ENCODE results near the gene DPH6.

DPH6 gene

GRCh38 chr15:35484231-35484945 is 61.6 kb downstream of the DPH6 start:
- Mint-ChIP-seq H3K9me3 (ENCODE audit: low read depth) (peaks cover 21% of the 10 kb centered on the region), H3K4me3 (no peak overlapping the region), H3K27ac (no peak overlapping the region), H3K36me3 (peaks cover 48% of the 10 kb centered on the region), H3K4me1 (ENCODE audit: low read depth) (no peaks in the 10 kb centered on the region), H3K27me3 (no peaks in the 10 kb centered on the region)

DNA sequence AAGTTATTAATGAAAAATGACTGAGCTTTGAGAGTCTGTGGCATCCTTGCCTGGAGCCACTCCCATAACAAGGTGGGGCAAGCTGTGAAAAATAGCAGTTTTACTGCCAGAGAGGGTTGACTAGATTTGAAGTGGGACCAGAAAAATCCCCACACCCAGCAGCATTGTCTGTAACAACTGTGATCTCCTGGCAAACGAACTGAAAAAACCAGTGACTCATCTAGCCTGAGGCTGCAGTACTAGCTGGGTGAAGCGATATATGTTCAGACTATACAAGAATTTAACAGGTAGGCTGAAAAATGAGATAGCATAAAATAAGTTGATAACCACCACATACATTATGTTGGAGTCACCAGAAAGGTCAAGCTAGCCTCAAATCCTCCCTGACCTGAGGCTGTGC is 64.0 kb downstream of the DPH6 start:
- peaks cover 26% of the 10 kb centered on the region for H3K36me3 Mint-ChIP-seq
- H3K27me3 Mint-ChIP-seq: no peaks in the 10 kb centered on the region
- H3K4me1 Mint-ChIP-seq (ENCODE audit: low read depth): no peaks in the 10 kb centered on the region
- no peak overlapping the region for H3K4me3 Mint-ChIP-seq
- H3K27ac Mint-ChIP-seq: no peak overlapping the region
- H3K9me3 Mint-ChIP-seq (ENCODE audit: low read depth): peaks cover 7% of the 10 kb centered on the region

DNA sequence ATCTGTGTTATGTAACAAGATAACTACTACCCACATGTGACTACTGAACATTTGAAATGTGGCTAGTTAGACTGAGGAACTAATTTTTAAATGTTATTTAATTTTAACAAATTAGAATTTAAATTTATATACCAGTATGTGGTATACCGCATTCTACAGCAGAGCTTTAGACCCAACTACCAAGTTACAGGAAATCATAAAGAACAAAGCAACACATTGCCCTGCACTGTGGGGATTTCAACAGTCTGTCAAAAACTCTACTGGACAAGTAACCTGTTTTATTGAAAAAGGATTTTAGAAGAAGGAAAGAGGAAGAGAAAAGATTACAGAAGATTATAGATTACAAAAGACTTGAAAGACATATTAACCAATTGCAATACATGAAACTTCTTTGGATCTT is 64.9 kb downstream of the DPH6 start:
- no peaks in the 10 kb centered on the region for H3K27me3 Mint-ChIP-seq
- H3K27ac Mint-ChIP-seq: no peak overlapping the region
- no peaks in the 10 kb centered on the region for H3K4me1 Mint-ChIP-seq (ENCODE audit: low read depth)
- peaks cover 20% of the 10 kb centered on the region for H3K36me3 Mint-ChIP-seq
- no peak overlapping the region for H3K4me3 Mint-ChIP-seq
- peaks cover under 1% of the 10 kb centered on the region for H3K9me3 Mint-ChIP-seq (ENCODE audit: low read depth)

- Mint-ChIP-seq H3K9me3 (ENCODE audit: low read depth) (no peaks in the 10 kb centered on the region), H3K27ac (no peak overlapping the region), H3K4me3 (no peak overlapping the region), H3K27me3 (no peaks in the 10 kb centered on the region), H3K36me3 (peaks cover 7% of the 10 kb centered on the region), H3K4me1 (ENCODE audit: low read depth) (no peaks in the 10 kb centered on the region)
These were observed 66.5 kb downstream of the DPH6 start for GRCh38 chr15:35479423-35479822.

- Mint-ChIP-seq H3K4me3 (no peak overlapping the region), H3K27ac (no peak overlapping the region), H3K27me3 (no peaks in the 10 kb centered on the region), H3K9me3 (ENCODE audit: low read depth) (no peaks in the 10 kb centered on the region), H3K36me3 (no peaks in the 10 kb centered on the region), H3K4me1 (ENCODE audit: low read depth) (no peaks in the 10 kb centered on the region)
These were observed 68.4 kb downstream of the DPH6 start for GRCh38 chr15:35477312-35478262.

DNA sequence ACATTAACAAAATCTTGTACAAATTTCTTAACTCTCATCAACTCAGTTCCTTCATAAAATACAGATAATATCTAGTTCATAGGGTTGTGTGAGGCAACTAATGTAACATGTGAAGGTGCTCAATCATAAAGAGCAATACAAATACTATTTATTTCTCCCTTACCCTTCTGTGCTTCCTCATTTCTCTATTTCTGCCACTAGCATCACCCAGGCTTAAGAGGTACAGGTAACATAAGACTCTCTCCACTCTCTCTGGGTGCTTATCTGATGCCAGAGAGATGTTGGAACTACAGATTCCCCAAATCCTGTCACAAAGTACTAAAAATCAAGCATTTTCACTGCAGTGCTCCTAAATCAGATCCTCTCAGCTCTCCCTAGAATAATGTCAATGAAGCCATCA is 74.9 kb downstream of the DPH6 start:
- Mint-ChIP-seq H3K36me3 (peaks cover 14% of the 10 kb centered on the region), H3K4me3 (no peak overlapping the region), H3K27me3 (no peaks in the 10 kb centered on the region), H3K4me1 (ENCODE audit: low read depth) (no peaks in the 10 kb centered on the region), H3K9me3 (ENCODE audit: low read depth) (no peaks in the 10 kb centered on the region), H3K27ac (no peak overlapping the region)

- peaks cover 14% of the 10 kb centered on the region for H3K36me3 Mint-ChIP-seq
These were observed 75.5 kb downstream of the DPH6 start for GRCh38 chr15:35470441-35470840.

DNA sequence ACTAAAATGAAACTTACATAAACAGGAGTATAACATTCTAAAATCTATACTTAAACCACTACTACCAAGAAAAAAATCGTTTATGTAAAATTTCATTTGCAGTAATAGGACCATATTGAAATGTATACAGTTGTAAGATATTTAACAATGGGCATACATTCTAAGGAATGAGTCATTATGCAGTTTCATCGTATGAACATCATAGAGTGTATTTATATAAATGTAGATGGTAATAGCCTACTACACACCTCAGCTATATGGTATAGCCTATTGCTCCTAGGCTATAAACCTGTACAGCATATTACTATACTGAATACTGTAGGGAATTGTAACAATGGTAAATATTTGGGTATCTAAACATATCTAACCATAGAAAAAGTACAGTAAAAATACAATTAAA is 79.5 kb downstream of the DPH6 start:
- Mint-ChIP-seq H3K27ac (no peak overlapping the region), H3K4me3 (no peak overlapping the region), H3K27me3 (no peaks in the 10 kb centered on the region), H3K9me3 (ENCODE audit: low read depth) (no peaks in the 10 kb centered on the region), H3K4me1 (ENCODE audit: low read depth) (no peaks in the 10 kb centered on the region), H3K36me3 (peaks cover 19% of the 10 kb centered on the region)

More at GRCh38 chr15:35470441-35470840, 75.5 kb downstream of the DPH6 start:
- no peak overlapping the region for H3K4me3 Mint-ChIP-seq
- no peaks in the 10 kb centered on the region for H3K4me1 Mint-ChIP-seq (ENCODE audit: low read depth)
- no peaks in the 10 kb centered on the region for H3K9me3 Mint-ChIP-seq (ENCODE audit: low read depth)
- no peak overlapping the region for H3K27ac Mint-ChIP-seq
- H3K27me3 Mint-ChIP-seq: no peaks in the 10 kb centered on the region

DNA sequence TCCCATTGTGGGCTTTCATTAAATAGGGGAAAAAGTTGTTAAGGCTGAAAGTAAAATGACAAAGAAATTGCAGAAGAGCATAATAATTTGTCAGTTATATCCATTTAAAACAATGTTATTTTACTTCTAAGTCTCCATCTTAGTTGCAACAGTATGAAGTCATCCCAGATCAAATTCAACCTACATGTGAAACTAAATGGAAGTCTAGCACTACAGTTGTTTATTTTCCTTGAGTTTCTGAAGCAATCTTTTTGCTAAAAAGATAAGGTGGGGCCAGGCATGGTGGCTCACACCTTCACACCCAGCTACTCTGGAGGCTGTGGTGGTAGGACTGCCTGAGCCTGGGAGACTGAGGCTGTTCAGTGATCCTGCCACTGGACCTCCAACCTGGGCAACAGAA is 80.2 kb downstream of the DPH6 start:
- Mint-ChIP-seq H3K27ac (no peak overlapping the region), H3K36me3 (peaks cover 19% of the 10 kb centered on the region), H3K9me3 (ENCODE audit: low read depth) (no peaks in the 10 kb centered on the region), H3K4me1 (ENCODE audit: low read depth) (no peaks in the 10 kb centered on the region), H3K27me3 (no peaks in the 10 kb centered on the region), H3K4me3 (no peak overlapping the region)

GRCh38 chr15:35460616-35461015 is 85.3 kb downstream of the DPH6 start:
- peaks cover 4% of the 10 kb centered on the region for H3K36me3 Mint-ChIP-seq
- H3K27me3 Mint-ChIP-seq: no peaks in the 10 kb centered on the region
- H3K4me1 Mint-ChIP-seq (ENCODE audit: low read depth): no peaks in the 10 kb centered on the region
- no peak overlapping the region for H3K27ac Mint-ChIP-seq
- no peak overlapping the region for H3K4me3 Mint-ChIP-seq
- H3K9me3 Mint-ChIP-seq (ENCODE audit: low read depth): no peaks in the 10 kb centered on the region

DNA sequence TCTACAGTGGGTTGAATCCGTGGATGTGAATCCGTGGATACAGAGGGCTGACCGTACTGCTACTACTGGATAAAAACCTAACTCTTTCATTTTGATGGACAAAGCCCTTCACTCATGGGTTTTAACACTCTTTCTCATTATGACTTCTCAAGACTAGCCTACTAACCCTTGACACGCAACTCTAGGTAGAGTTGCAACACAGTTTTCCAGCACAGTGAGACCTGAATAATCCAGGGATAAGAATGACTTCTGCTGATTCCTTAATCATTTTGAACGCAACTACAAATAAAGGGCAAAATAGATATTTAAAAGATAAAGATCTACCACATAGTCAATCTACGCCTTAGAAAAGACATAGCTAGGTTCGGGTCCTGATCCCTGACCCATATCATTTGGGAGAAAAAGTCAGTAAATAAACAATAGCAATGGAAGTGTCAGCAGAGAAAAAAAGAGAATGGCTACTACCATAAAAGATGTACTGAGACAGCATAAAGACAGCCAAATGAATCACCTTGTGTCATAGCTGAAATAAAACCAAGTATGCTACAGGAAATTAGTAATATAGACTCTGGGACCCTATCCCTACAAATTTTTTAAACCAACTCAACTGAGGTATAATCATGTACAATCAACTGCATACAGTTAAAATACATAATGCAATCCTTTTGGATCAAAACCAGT is 87.6 kb downstream of the DPH6 start:
- Mint-ChIP-seq H3K36me3 (peaks cover 4% of the 10 kb centered on the region), H3K4me1 (ENCODE audit: low read depth) (no peaks in the 10 kb centered on the region), H3K9me3 (ENCODE audit: low read depth) (no peaks in the 10 kb centered on the region), H3K27me3 (no peaks in the 10 kb centered on the region), H3K4me3 (no peak overlapping the region), H3K27ac (no peak overlapping the region)

- H3K27me3 Mint-ChIP-seq: no peaks in the 10 kb centered on the region
- no peak overlapping the region for H3K27ac Mint-ChIP-seq
- H3K9me3 Mint-ChIP-seq (ENCODE audit: low read depth): no peaks in the 10 kb centered on the region
- H3K4me3 Mint-ChIP-seq: no peak overlapping the region
- no peaks in the 10 kb centered on the region for H3K4me1 Mint-ChIP-seq (ENCODE audit: low read depth)
- H3K36me3 Mint-ChIP-seq: peaks cover 8% of the 10 kb centered on the region
These were observed 90.8 kb downstream of the DPH6 start for GRCh38 chr15:35455201-35455600.

GRCh38 chr15:35450492-35450891 is 95.5 kb downstream of the DPH6 start:
- no peaks in the 10 kb centered on the region for H3K4me1 Mint-ChIP-seq (ENCODE audit: low read depth)
- peaks cover 23% of the 10 kb centered on the region for H3K36me3 Mint-ChIP-seq
- no peak overlapping the region for H3K27ac Mint-ChIP-seq
- no peaks in the 10 kb centered on the region for H3K9me3 Mint-ChIP-seq (ENCODE audit: low read depth)
- no peaks in the 10 kb centered on the region for H3K27me3 Mint-ChIP-seq
- no peak overlapping the region for H3K4me3 Mint-ChIP-seq

DNA sequence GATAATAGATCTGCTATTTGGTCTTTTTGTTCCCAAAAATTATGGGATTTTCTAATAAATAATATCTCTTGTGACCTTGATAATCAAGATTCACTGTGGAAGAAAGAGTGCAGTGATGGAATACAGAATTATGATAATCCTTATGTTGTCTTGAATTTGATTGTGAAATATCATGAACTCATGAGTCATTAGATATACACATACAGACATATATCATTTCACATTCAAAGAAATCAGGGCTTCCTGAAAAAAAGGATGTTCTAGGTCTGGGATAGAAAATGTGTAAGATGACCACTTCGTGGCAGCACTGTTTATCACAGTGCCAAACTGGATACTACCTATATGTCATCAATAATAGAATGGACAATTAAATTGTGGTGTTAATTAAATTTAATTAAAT is 97.7 kb downstream of the DPH6 start:
- H3K9me3 Mint-ChIP-seq (ENCODE audit: low read depth): no peaks in the 10 kb centered on the region
- H3K27ac Mint-ChIP-seq: no peak overlapping the region
- H3K4me3 Mint-ChIP-seq: no peak overlapping the region
- H3K27me3 Mint-ChIP-seq: no peaks in the 10 kb centered on the region
- no peaks in the 10 kb centered on the region for H3K4me1 Mint-ChIP-seq (ENCODE audit: low read depth)
- peaks cover 26% of the 10 kb centered on the region for H3K36me3 Mint-ChIP-seq

- H3K9me3 Mint-ChIP-seq (ENCODE audit: low read depth): peaks cover 3% of the 10 kb centered on the region
- H3K27ac Mint-ChIP-seq: no peak overlapping the region
- peaks cover 28% of the 10 kb centered on the region for H3K36me3 Mint-ChIP-seq
- no peaks in the 10 kb centered on the region for H3K4me1 Mint-ChIP-seq (ENCODE audit: low read depth)
- H3K27me3 Mint-ChIP-seq: no peaks in the 10 kb centered on the region
- H3K4me3 Mint-ChIP-seq: no peak overlapping the region
These were observed 100.1 kb downstream of the DPH6 start for GRCh38 chr15:35445891-35446290.

Data from activated naive CD8-positive, alpha-beta T cell (primary cell).